Transverse colon (tissue), 4 donors: ENCODE measurements around the gene SLC37A3. TPM values are rescaled to one million over a fixed set of nuclear protein-coding genes. Genes with fewer than 3 reads are reported as not detected.

ENCODE experiments used
- DNase-seq: peaks from one replicate; pipeline ENCODE4 v3.0.0-alpha.2; 2019
- H3K27ac ChIP-seq, 4 donors: fragments of 200-600 bp; sonication (generic); 2 replicates each; pipeline ENCODE4 v1.5.1; 2016 to 2018; ENCODE audit warnings: inconsistent platforms in 4 of 4
- H3K27me3 ChIP-seq: fragments of 200-600 bp; sonication (generic); 2 replicates; pipeline ENCODE4 v1.5.1; 2017; ENCODE audit warnings: inconsistent platforms
- H3K36me3 ChIP-seq, 4 donors: fragments of 200-600 bp; sonication (generic); 2 replicates each; pipeline ENCODE4 v1.5.1; 2017 to 2019; ENCODE audit warnings: inconsistent platforms in 4 of 4
- H3K4me1 ChIP-seq, 4 donors: fragments of 200-600 bp; sonication (generic); 2 replicates each; pipeline ENCODE4 v1.5.1; 2017 to 2020; ENCODE audit warnings: inconsistent platforms in 4 of 4
- H3K4me3 ChIP-seq, 4 donors: fragments of 200-600 bp; sonication (generic); 1 replicate in 1 of 4; 2 replicates in 3 of 4; pipeline versions ENCODE4 v1.5.1 to v1.6.1; 2017 to 2019; ENCODE audit warnings: inconsistent platforms in 4 of 4
- H3K9me3 ChIP-seq, 2 donors: fragments of 200-600 bp; sonication (generic); 2 replicates each; pipeline ENCODE4 v1.5.1; 2017 to 2019; ENCODE audit warnings: inconsistent platforms in 2 of 2
- CTCF ChIP-seq, 5 experiments: fragments of 200-600 bp in 3 of 5; fragments of 450-650 bp in 2 of 5; sonication (generic) in 3 of 5; IDR thresholded peaks; 1 replicate in 2 of 5; 2 replicates in 3 of 5; pipeline ENCODE4 v1.5.1; 2016 to 2017; ENCODE audit warnings: antibody characterized with exemption in 5 of 5, inconsistent platforms in 3 of 5, mild to moderate bottlenecking in 2 of 5, moderate library complexity in 1 of 5
- EP300 ChIP-seq: sonication (generic); formaldehyde crosslinking; IDR thresholded peaks from one replicate; pipeline ENCODE4 v1.6.1; 2017; ENCODE audit warnings: antibody characterized with exemption, low read depth
- POLR2A ChIP-seq: fragments of 450-650 bp; IDR thresholded peaks from one replicate; pipeline ENCODE4 v1.6.1; 2016; ENCODE audit warnings: antibody characterized with exemption, mild to moderate bottlenecking, moderate library complexity
- POLR2AphosphoS5 ChIP-seq, 3 donors: sonication (generic); formaldehyde crosslinking; IDR thresholded peaks; one replicate each; pipeline ENCODE4 v1.6.1; 2016; ENCODE audit warnings: antibody characterized with exemption in 3 of 3
- whole genome bisulfite sequencing, 2 donors: methylation state at CpG; one replicate each; pipeline ENCODE4 v1.1.5; 2018; ENCODE audit warnings: low coverage in 1 of 2; 5-methylcytosine and 5-hydroxymethylcytosine counted together
- in situ Hi-C, 4 donors: fragments of 200-750 bp; cut with MboI; loops; one replicate each; pipeline versions ENCODE4 v1.15.0 to v1.15.1; 2017; ENCODE audit warnings: low sequenced_read_pairs in 3 of 4, low pct_ligation_motif_present in 1 of 4, low pct_unique_long_range_greater_than_20kb in 1 of 4
- intact Hi-C: fragments of 100-400 bp; cut with DNase I; formaldehyde crosslinking; loops from one replicate; pipeline ENCODE4 v1.15.1; 2023; ENCODE audit warnings: low total_unique reads
- total RNA-seq, 4 donors: library from RNA; depleted of rRNA; stranded (reverse); fragments of >200 nt; gene quantifications; one replicate each; pipeline ENCODE4 v1.1.0, GENCODE V29; 2016

Gene SLC37A3
- total RNA-seq, 4 donors from 2014 or later, result 34.8 to 132 (median 76.0) TPM

- Histone ChIP-seq H3K27me3 (no peaks in the 10 kb centered on the region), H3K4me3 (no peak overlapping the region), H3K9me3 (no peaks in the 10 kb centered on the region), H3K36me3 (no peaks in the 10 kb centered on the region), H3K4me1 (peaks cover 2 to 16% (median 6%) of the 10 kb centered on the region in 4 donors), H3K27ac (no peak overlapping the region)
- WGBS, 2 donors, result 95% methylated on average over 3 of the region's 3 CpGs; no CpG with 5 or more reads in 1 of the 2 donors
- TF ChIP-seq CTCF (IDR thresholded peaks at IDR 0.05) (no peak), EP300 (no peak), POLR2AphosphoS5 (IDR thresholded peaks at IDR 0.05) (no peak), POLR2A (no peak)
- no peak for DNase-seq
- intact Hi-C loops (no loop called here), in situ Hi-C loops (no loop called here)
Measured at GRCh38 chr7:140440593-140440992, 42.3 kb upstream of the SLC37A3 start.

- H3K27me3 ChIP-seq, result no peaks in the 10 kb centered on the region
- 41 to 54% methylated on average over 3 of the region's 3 CpGs for WGBS, 2 donors
- H3K9me3 ChIP-seq, result no peaks in the 10 kb centered on the region
- H3K4me3 ChIP-seq, result no peak overlapping the region
- in situ Hi-C loops (no loop called here), intact Hi-C loops (no loop called here)
- no peak for DNase-seq
- peaks cover 2 to 16% (median 6%) of the 10 kb centered on the region in 4 donors for H3K4me1 ChIP-seq
- H3K27ac ChIP-seq, result peak overlapping the region; percentile 21 to 63 (median 41)
- TF ChIP-seq POLR2AphosphoS5 (IDR thresholded peaks at IDR 0.05), result peak in 1 of 3 donors; percentile 41
- no peak for TF ChIP-seq EP300
- no peak for TF ChIP-seq POLR2A
- no peaks in the 10 kb centered on the region for H3K36me3 ChIP-seq
Measured at GRCh38 chr7:140439359-140439758, 41.0 kb upstream of the SLC37A3 start.

- DNase-seq, result no peak
- Histone ChIP-seq H3K27me3 (no peaks in the 10 kb centered on the region), H3K9me3 (no peaks in the 10 kb centered on the region), H3K27ac (no peak overlapping the region), H3K36me3 (no peaks in the 10 kb centered on the region), H3K4me1 (peaks cover 2 to 12% (median 6%) of the 10 kb centered on the region in 4 donors), H3K4me3 (no peak overlapping the region)
- TF ChIP-seq POLR2AphosphoS5 (IDR thresholded peaks at IDR 0.05) (no peak), POLR2A (no peak), CTCF (IDR thresholded peaks at IDR 0.05) (no peak), EP300 (no peak)
- in situ Hi-C loops (no loop called here), intact Hi-C loops (no loop called here)
- WGBS, 2 donors, result 66 to 80% methylated on average over 1 to 47 of the region's 51 CpGs
Measured at GRCh38 chr7:140435252-140435895, 37.0 kb upstream of the SLC37A3 start.

- no peak overlapping the region for H3K27ac ChIP-seq
- no peaks in the 10 kb centered on the region for H3K4me1 ChIP-seq
- no peaks in the 10 kb centered on the region for H3K36me3 ChIP-seq
- no peak for DNase-seq
- H3K9me3 ChIP-seq, result no peaks in the 10 kb centered on the region
- TF ChIP-seq EP300 (no peak), POLR2AphosphoS5 (IDR thresholded peaks at IDR 0.05) (no peak), CTCF (IDR thresholded peaks at IDR 0.05) (no peak), POLR2A (no peak)
- 57 to 85% methylated on average over 1 to 3 of the region's 3 CpGs for WGBS, 2 donors
- in situ Hi-C loops, result no loop called here
- intact Hi-C loops, result no loop called here
- H3K27me3 ChIP-seq, result no peaks in the 10 kb centered on the region
- no peak overlapping the region for H3K4me3 ChIP-seq
Measured at GRCh38 chr7:140433396-140433795, 35.1 kb upstream of the SLC37A3 start.
